Transverse colon (tissue), 4 donors: ENCODE measurements around the gene APOL3.
"Not testable (repeated sequence)": the region's sequence is repeated elsewhere in the genome, so short reads cannot be mapped to it uniquely, and the experiment has no call there.

Experiments used
- POLR2A ChIP-seq: fragments of 450-650 bp; IDR thresholded peaks from one replicate; pipeline ENCODE4 v1.6.1; 2016; ENCODE audit warnings: antibody characterized with exemption, mild to moderate bottlenecking, moderate library complexity
- POLR2AphosphoS5 ChIP-seq, 3 donors: sonication (generic); formaldehyde crosslinking; IDR thresholded peaks; one replicate each; pipeline ENCODE4 v1.6.1; 2016; ENCODE audit warnings: antibody characterized with exemption in 3 of 3
- TF ChIP-seq, protein P1 (sequence below), 5 experiments: fragments of 200-600 bp in 3 of 5; fragments of 450-650 bp in 2 of 5; sonication (generic) in 3 of 5; IDR thresholded peaks; 1 replicate in 2 of 5; 2 replicates in 3 of 5; pipeline ENCODE4 v1.5.1; 2016 to 2017; ENCODE audit warnings: antibody characterized with exemption in 5 of 5, inconsistent platforms in 3 of 5, mild to moderate bottlenecking in 2 of 5, moderate library complexity in 1 of 5

DNA sequence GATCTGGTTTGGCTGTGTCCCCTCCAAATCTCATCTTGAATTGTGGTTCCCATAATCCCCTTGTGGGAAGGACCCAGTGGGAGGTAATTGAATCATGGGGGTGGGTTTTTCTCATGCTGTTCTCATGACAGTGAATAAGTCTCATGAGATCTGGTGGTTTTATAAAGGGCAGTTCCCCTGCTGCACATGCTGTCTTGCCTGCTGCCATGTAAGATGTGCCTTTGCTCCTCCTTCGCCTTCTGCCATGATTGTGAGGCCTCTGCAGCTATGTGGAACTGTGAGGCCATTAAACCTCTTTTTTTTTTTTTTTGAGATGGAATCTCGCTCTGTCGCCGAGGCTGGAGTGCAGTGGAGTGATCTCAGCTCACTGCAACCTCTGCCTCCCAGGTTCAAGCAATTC is 59.6 kb downstream of the APOL3 start:
- not testable (repeated sequence) for TF ChIP-seq POLR2AphosphoS5 (IDR thresholded peaks at IDR 0.05); POLR2A
- TF ChIP-seq, protein P1, sequence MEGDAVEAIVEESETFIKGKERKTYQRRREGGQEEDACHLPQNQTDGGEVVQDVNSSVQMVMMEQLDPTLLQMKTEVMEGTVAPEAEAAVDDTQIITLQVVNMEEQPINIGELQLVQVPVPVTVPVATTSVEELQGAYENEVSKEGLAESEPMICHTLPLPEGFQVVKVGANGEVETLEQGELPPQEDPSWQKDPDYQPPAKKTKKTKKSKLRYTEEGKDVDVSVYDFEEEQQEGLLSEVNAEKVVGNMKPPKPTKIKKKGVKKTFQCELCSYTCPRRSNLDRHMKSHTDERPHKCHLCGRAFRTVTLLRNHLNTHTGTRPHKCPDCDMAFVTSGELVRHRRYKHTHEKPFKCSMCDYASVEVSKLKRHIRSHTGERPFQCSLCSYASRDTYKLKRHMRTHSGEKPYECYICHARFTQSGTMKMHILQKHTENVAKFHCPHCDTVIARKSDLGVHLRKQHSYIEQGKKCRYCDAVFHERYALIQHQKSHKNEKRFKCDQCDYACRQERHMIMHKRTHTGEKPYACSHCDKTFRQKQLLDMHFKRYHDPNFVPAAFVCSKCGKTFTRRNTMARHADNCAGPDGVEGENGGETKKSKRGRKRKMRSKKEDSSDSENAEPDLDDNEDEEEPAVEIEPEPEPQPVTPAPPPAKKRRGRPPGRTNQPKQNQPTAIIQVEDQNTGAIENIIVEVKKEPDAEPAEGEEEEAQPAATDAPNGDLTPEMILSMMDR (IDR thresholded peaks at IDR 0.05): not testable (repeated sequence)
